IPS-18a (cell line): Measurements from ENCODE around the gene CRIP1.

Experiments used
- H3K27ac ChIP-seq: one replicate; pipeline ENCODE4 v1.5.1; 2013; ENCODE audit warnings: low read length
- H3K27me3 ChIP-seq: one replicate; pipeline ENCODE4 v1.6.1; 2013; ENCODE audit warnings: mild to moderate bottlenecking, low read length; ENCODE audit not compliant: control insufficient read depth, insufficient read depth
- H3K36me3 ChIP-seq: one replicate; pipeline ENCODE4 v1.6.1; 2013; ENCODE audit warnings: low read depth, low read length; ENCODE audit not compliant: control insufficient read depth
- H3K4me1 ChIP-seq: one replicate; pipeline ENCODE4 v1.6.1; 2013; ENCODE audit warnings: low read depth, low read length; ENCODE audit not compliant: control insufficient read depth
- H3K4me3 ChIP-seq: one replicate; pipeline ENCODE4 v1.5.1; 2013; ENCODE audit warnings: low read length
- H3K9ac ChIP-seq: one replicate; pipeline ENCODE4 v1.6.1; 2013; ENCODE audit warnings: mild to moderate bottlenecking, low read length, moderate library complexity
- H3K9me3 ChIP-seq: one replicate; pipeline ENCODE4 v1.6.1; 2013; ENCODE audit warnings: low read depth, low read length; ENCODE audit not compliant: control insufficient read depth

The CRIP1 gene

GRCh38 chr14:105479431-105480158 lies 7.1 kb upstream of the CRIP1 start:
- Histone ChIP-seq H3K27ac (no peak overlapping the region), H3K27me3 (peaks cover 94% of the 10 kb centered on the region), H3K36me3 (no peaks in the 10 kb centered on the region), H3K4me1 (peaks cover 17% of the 10 kb centered on the region), H3K9ac (no peak overlapping the region), H3K4me3 (peak overlapping the region; percentile 6), H3K9me3 (no peaks in the 10 kb centered on the region)

GRCh38 chr14:105480199-105480746 lies 6.4 kb upstream of the CRIP1 start:
- Histone ChIP-seq H3K4me1 (peaks cover 17% of the 10 kb centered on the region), H3K27ac (no peak overlapping the region), H3K9me3 (no peaks in the 10 kb centered on the region), H3K36me3 (no peaks in the 10 kb centered on the region), H3K4me3 (no peak overlapping the region), H3K27me3 (peaks cover 95% of the 10 kb centered on the region), H3K9ac (no peak overlapping the region)

- Histone ChIP-seq H3K27me3 (peaks cover 95% of the 10 kb centered on the region), H3K9ac (peak overlapping the region; percentile 59), H3K36me3 (no peaks in the 10 kb centered on the region), H3K9me3 (no peaks in the 10 kb centered on the region), H3K4me3 (peak overlapping the region; percentile 49), H3K4me1 (peaks cover 13% of the 10 kb centered on the region), H3K27ac (no peak overlapping the region)
Measured at GRCh38 chr14:105480807-105481801, 5.6 kb upstream of the CRIP1 start.

- H3K9ac ChIP-seq: peak overlapping the region; percentile 59
- H3K4me3 ChIP-seq: no peak overlapping the region
- no peaks in the 10 kb centered on the region for H3K36me3 ChIP-seq
- no peaks in the 10 kb centered on the region for H3K9me3 ChIP-seq
- no peak overlapping the region for H3K27ac ChIP-seq
- H3K27me3 ChIP-seq: peaks cover 95% of the 10 kb centered on the region
- peaks cover 13% of the 10 kb centered on the region for H3K4me1 ChIP-seq
Measured at GRCh38 chr14:105481886-105482457, 4.7 kb upstream of the CRIP1 start.

- peak overlapping the region; percentile 59 for H3K9ac ChIP-seq
Measured at GRCh38 chr14:105482486-105483110, 4.1 kb upstream of the CRIP1 start.

GRCh38 chr14:105483300-105484068 lies 3.2 kb upstream of the CRIP1 start:
- Histone ChIP-seq H3K36me3 (no peaks in the 10 kb centered on the region), H3K9me3 (no peaks in the 10 kb centered on the region), H3K4me1 (peaks cover 13% of the 10 kb centered on the region), H3K27me3 (peaks cover 95% of the 10 kb centered on the region), H3K4me3 (no peak overlapping the region), H3K9ac (no peak overlapping the region), H3K27ac (no peak overlapping the region)

More at GRCh38 chr14:105482486-105483110, 4.1 kb upstream of the CRIP1 start:
- H3K27me3 ChIP-seq: peaks cover 95% of the 10 kb centered on the region
- H3K36me3 ChIP-seq: no peaks in the 10 kb centered on the region
- no peak overlapping the region for H3K27ac ChIP-seq
- no peaks in the 10 kb centered on the region for H3K9me3 ChIP-seq
- H3K4me3 ChIP-seq: no peak overlapping the region
- H3K4me1 ChIP-seq: peaks cover 13% of the 10 kb centered on the region

- Histone ChIP-seq H3K36me3 (no peaks in the 10 kb centered on the region), H3K4me1 (peaks cover 16% of the 10 kb centered on the region), H3K9ac (no peak overlapping the region), H3K4me3 (no peak overlapping the region), H3K9me3 (no peaks in the 10 kb centered on the region), H3K27me3 (peaks cover 95% of the 10 kb centered on the region), H3K27ac (no peak overlapping the region)
Measured at GRCh38 chr14:105484069-105484996, 2.4 kb upstream of the CRIP1 start.

GRCh38 chr14:105484997-105485393 lies 1.7 kb upstream of the CRIP1 start:
- H3K36me3 ChIP-seq: no peaks in the 10 kb centered on the region
- no peak overlapping the region for H3K9ac ChIP-seq
- peaks cover 18% of the 10 kb centered on the region for H3K4me1 ChIP-seq
- no peaks in the 10 kb centered on the region for H3K9me3 ChIP-seq
- H3K27me3 ChIP-seq: peaks cover 91% of the 10 kb centered on the region
- H3K27ac ChIP-seq: no peak overlapping the region
- H3K4me3 ChIP-seq: no peak overlapping the region

- Histone ChIP-seq H3K36me3 (no peaks in the 10 kb centered on the region), H3K9me3 (no peaks in the 10 kb centered on the region), H3K4me1 (peaks cover 18% of the 10 kb centered on the region), H3K27me3 (peaks cover 84% of the 10 kb centered on the region), H3K4me3 (no peak overlapping the region), H3K9ac (no peak overlapping the region), H3K27ac (no peak overlapping the region)
Measured at GRCh38 chr14:105485739-105486162, 935 bp upstream of the CRIP1 start.
